Fibroblast of skin of right biceps (primary cell): Measurements from ENCODE around the gene USP13.
"Not testable (repeated sequence)": the region's sequence is repeated elsewhere in the genome, so short reads cannot be mapped to it uniquely, and the experiment has no call there.

Source experiments
- DNase-seq: peaks from one replicate; pipeline ENCODE4 v3.0.0-alpha.2; 2013

USP13 gene

GRCh38 chr3:179652447-179653095, at the start of gene USP13:
USP13 (plus strand) TSS chr3:179653040; CDS start chr3:179653226, 186 bp downstream.
- peak; percentile 90 for DNase-seq

DNA sequence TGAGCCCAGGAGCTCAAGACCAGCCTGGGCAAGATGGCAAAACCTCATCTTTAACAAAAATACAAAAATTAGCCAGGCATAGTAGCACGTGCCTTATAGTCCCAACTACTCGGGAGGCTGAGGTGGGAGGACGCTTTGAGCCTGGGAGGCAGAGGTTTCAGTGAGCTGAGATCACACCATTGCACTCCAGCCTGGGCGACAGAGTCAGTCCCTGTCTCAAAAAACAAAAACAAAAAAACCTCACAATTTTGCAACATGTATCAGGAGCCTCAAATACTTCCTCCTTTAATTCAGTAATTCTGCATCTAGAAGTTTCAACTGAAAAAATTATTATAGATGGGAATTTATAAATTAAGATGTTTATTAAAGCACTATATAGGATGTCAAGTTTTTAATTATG, 49.5 kb upstream of the USP13 start:
- no peak for DNase-seq

GRCh38 chr3:179603831-179604230, 49.0 kb upstream of the USP13 start:
- no peak for DNase-seq

GRCh38 chr3:179604321-179605078, 48.3 kb upstream of the USP13 start, which contains the start of the genes MRPL47 and NDUFB5:
MRPL47 (minus strand) TSS chr3:179604638; CDS start chr3:179604624, 14 bp downstream.
NDUFB5 (plus strand) TSS chr3:179604794; CDS start chr3:179604816, 22 bp downstream.
- DNase-seq = peak; percentile 95

DNA sequence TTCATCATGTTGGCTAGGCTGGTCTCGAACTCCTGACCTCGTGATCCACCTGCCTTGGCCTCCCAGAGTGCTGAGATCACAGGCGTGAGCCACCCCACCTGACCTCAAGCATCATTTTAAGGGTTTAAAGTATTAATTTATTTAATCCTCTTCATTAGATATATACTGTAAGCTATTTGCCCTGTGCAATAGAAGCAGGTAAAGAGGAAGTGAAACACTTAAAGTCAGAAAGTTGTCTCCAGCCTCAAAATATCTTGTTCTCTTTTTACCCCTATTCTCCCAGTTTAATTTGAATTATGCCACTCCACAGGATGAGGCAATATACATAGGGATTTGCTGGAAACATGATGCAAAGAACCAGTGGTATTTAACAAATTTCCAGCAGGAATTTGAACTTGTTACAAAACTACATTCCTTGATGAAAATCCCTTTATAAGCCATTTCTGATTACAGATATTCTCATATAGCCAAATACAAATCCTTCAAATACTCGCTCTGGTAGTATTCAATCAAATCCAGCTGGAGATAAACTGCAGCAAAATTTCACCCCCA, 46.2 kb upstream of the USP13 start:
- DNase-seq = no peak

DNA sequence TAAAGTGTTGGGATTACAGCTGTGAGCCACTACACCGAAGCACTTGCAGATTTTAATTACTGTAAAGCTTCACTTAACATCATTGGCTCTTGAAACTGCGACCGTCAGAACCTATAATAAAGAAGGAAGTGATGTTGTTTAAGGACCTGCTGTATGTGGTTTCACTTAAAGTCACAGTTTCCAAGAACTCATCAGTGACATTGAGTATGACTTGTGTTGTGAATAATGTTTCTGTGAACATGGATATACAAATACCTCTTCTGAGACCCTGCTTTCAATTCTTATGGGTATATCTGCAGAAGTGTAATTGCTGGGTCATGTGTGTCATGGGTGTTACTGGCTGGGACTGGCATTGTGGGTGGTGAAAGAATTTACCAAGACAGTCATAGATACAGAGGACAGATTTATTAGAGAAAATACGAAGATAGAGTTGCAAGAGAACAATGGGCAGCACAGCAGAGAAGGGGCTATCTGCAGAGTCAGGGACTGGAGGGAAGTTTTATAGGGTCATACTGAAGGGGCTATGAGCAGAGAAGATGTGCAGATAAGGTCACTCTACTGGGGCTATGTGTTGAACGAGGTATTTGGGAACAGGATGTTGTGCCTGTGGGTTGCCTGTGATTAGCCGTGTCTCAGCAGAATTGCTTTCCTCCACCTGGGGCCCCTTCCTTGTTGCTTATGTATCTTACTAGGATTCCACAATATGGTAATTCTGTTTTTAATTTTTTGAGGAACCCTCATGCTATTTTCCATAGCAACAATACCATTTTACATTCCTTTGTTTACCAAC, 43.7 kb upstream of the USP13 start:
- DNase-seq = no peak

DNA sequence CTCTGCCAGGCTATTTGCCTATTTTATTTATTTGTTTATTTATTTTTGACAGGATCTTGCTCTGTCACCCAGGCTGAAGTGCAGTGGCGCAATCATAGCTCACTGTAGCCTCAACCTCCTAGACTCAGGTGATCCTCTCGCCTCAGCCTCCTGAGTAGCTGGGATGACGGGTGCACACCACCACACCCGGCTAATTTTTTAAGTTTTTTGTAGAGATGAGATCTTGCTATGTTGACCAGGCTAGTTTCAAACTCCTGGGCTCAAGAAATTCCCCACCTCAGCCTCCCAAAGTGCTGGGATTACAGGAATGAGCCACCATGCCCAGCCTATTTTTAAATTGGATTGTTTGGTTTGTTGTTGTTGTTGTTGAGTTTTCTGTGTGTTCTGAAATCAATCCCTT, 42.8 kb upstream of the USP13 start:
- DNase-seq = no peak

DNA sequence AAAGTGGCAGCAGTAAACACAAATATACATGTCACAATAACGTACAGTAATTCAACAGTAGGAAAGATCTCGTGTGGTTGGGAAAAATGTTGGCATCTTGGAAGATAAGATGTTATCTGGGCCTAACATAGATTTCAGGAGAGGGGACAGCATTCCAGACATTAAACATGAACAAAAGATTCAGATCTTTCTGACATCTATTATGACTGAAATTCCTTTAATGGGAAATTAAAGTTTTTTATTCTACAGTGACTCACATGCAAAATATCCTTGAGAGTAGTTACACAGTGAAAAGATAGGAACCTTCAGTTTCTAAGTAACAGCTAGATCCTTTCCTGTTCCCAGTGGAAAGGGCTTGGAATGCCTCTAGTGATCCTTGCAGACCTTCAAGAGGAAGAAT, 39.0 kb upstream of the USP13 start:
- DNase-seq = peak; percentile 70

DNA sequence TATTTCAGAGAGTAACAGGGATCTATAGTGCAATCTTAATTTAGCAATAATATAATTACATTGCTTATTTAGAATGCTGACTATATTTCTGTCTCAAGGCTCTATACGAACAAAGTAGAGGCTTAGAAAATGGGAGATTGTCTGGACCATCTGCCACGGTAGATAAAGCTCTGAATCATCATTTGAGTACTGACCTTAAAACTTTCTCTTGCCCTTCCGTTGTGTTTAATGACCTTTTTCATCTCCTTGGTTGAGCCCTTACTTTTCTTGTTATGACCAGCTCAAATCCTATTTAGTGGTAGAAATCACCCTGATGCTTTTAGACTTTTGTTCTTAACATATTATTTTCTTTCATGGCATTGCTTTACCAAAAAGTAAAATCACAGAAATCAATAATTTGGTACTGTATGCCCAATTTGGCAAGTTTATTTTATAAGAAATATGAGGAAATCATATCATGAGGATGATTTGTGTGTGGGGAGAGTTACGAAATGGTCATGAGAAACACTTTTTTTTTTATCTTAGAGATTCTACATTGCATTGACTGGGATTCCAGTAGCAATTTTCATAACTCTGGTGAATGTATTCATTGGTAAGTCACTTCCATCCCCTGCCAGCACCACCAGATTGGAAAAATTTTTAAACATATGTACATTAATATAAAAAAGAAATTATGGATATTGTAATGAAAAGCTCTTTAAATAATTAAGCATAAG, 37.2 kb upstream of the USP13 start:
- peak; percentile 4 for DNase-seq

GRCh38 chr3:179622023-179622422, 30.8 kb upstream of the USP13 start:
- no peak for DNase-seq

GRCh38 chr3:179624451-179624850, 28.4 kb upstream of the USP13 start:
- DNase-seq = peak; percentile 67

- no peak for DNase-seq
Observed at GRCh38 chr3:179630753-179631451, 21.9 kb upstream of the USP13 start.

DNA sequence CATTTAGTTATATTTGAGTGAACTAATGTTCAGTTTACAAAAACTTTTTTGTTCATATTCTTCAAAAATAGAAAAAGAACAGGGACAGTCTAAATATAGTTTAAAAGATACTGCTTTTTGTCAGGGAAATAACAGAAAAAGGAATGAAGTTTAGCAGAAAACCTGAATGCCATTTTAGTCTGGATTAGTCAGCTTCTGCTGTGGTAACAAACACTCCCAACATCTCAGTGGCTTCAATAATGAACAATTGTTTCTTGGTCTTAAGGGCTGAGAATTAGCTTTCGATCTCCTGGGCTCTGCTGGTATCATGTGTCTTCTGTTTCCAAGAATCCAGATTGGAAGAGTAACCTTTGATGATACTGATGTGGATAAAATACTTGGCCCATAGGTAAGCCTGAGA, 12.4 kb upstream of the USP13 start:
- DNase-seq = no peak

DNA sequence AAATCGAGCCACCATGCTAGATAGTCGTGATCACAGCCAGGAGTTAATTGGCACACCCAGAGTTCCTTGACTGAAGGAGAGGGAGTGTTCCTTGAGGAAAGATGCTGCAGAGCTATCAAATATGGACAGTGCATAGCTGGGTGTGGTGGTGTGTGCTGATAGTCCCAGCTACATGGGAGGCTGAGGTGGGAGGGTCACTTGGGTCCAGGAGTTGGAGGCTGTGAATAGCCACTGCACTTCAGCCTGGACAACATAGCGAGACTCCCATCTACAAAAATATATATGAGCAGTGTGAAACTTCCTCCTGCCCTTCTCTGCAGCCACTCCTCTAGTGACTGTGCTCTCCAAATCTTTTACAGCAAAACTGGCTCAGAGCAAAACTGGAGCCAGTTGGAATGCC, 10.0 kb upstream of the USP13 start:
- DNase-seq = no peak

- not testable (repeated sequence) for DNase-seq
Observed at GRCh38 chr3:179643837-179644236, 9.0 kb upstream of the USP13 start.

- no peak for DNase-seq
Observed at GRCh38 chr3:179646177-179646576, 6.7 kb upstream of the USP13 start.

- DNase-seq = no peak
Observed at GRCh38 chr3:179651687-179652446, 973 bp upstream of the USP13 start.

- peak; percentile 82 for DNase-seq
Observed at GRCh38 chr3:179653096-179653797, 407 bp downstream of the USP13 start.

- no peak for DNase-seq
Observed at GRCh38 chr3:179655236-179655635, 2.4 kb downstream of the USP13 start.

GRCh38 chr3:179658606-179659005, 5.8 kb downstream of the USP13 start:
- DNase-seq = no peak
